NCI-H2227 treated with DMSO at 0.1 percent for 48 hours (cell line): ENCODE results near the gene CIAO1.
"Not testable (repeated sequence)": the region's sequence is repeated elsewhere in the genome, so short reads cannot be mapped to it uniquely, and the experiment has no call there.

Source experiments
- DNase-seq: peaks from one replicate; lab custom pipeline; 2025; lab: John Stamatoyannopoulos, UW

The CIAO1 gene

DNA sequence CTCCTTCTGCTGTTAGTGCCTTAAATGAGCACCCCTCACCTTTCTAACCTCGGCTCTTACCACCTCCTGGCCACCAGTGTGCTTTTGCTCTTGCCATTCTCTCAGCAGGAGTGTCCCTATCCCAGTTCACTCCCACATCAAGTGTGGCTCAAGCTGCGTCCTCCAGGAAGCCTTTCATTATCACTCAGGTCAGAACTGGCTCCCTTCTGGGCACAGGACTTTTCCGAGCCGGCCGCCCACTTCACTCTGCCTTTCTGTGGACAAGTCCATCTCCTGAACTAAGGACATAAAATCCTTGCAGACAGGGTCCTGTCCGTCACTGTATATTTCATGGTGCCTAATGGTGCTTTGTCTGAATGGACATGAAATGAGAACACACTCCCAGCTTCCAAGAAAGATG is 15.8 kb upstream of the CIAO1 start:
- DNase-seq, result no peak

- DNase-seq, result no peak
These were observed 14.2 kb upstream of the CIAO1 start for GRCh38 chr2:96251721-96252292.

DNA sequence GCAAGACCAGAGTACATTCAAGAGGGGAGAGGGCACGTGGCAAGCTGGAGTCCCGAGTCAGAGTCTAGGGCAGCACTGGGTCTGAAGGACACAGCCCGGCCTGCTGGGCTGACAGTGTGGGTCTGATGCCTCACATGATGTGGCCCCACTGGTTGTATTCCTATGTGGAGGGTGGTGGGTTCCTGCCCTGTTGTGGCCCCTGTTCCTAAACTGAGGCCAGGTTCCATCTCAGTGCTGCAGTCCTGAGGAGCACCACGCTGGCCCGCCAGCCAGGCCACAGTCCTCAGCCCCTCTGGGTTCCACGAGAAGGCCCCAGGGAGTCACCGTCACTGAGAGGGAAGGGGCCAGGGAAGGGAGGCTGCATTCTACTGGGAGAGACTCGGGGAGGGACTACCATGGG is 13.5 kb upstream of the CIAO1 start:
- DNase-seq, result no peak

DNA sequence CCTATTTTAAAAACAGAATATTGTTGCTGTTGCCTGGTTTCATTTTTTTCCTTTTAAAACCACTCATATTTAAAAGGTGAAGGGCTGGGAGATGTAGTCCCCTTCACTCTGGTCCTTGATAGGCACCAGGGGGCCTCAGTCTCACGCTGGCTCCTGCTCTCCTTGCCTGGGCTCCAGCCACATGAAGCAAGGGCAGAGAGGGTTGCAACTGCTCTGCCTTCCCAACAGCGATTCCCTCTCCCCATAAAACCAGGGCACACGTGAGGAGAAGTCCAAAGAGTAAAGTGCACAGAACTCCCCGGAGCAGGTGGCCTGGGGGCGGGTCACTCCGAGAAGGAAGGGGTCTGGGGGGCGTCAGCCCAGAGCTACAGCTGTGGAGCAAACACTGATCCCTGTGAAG is 13.0 kb upstream of the CIAO1 start:
- no peak for DNase-seq

- no peak for DNase-seq
These were observed 11.5 kb upstream of the CIAO1 start for GRCh38 chr2:96254571-96254970.

DNA sequence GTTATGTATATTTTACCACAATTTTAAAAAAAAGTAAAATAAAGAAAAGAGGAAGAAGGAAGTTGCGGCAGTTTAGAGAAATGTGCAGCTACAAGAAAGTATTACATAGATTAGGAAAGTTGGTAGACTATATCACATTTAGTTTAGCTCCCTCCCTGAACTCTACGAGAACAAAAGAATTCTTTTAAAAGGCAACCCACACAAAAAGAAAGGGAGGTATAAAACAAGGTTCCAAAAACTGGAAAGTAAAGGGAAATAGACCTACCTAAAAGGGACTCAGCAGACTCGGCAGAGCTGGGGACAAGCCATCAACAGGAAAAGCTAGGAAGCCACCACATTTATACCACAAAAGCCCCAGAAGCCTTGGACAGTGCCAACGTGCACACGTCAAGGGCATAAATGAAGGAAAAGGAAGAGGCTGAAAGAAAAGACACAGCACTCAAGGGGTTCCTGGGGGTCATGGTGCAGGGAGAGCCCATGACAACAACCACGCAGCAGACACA is 9.4 kb upstream of the CIAO1 start:
- no peak for DNase-seq

DNA sequence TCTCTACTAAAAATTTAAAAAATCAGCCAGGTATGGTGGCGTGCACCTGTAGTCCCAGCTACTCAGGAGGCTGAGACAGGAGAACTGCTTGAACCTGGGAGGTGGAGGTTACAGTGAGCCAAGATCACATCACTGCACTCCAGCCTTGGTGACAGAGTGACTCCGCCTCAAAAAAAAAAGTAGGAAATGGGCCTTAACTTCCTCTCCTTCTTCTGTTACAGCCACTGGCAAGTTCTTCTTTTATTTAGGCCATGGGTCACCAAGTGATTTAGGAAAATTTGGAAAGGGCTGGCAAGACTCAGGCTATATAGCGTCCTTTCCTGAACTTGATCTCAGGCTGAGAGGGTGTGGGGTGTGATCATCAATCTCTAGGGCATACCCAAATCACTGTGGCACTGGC is 8.3 kb upstream of the CIAO1 start:
- DNase-seq, result not testable (repeated sequence)

GRCh38 chr2:96258166-96259022 is 7.6 kb upstream of the CIAO1 start:
- DNase-seq, result no peak

DNA sequence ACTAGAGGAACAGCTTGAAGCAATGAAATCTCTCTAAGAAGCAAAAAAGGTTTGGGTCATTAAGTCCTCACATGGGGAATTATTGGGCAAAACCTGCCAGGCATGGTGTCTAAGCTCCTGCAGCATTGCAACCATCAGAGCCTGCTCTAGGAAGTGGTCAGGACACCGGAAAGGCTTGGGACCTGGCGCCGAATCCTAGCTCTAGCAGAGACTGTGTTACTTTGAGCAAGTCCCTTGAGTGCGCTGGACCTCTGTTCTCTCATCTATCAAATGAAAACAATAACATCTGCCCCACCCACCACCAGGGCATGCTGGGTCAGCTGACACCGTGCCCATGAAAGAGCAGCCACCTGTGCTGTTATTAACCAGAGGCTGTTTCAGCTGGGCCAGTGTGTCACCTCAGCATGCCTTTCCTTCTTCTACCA is 6.5 kb upstream of the CIAO1 start:
- no peak for DNase-seq

- DNase-seq, result no peak
These were observed 5.4 kb upstream of the CIAO1 start for GRCh38 chr2:96260387-96261260.

GRCh38 chr2:96261328-96262003 is 4.6 kb upstream of the CIAO1 start:
- no peak for DNase-seq

- no peak for DNase-seq
These were observed 3.7 kb upstream of the CIAO1 start for GRCh38 chr2:96262306-96262705.

- DNase-seq, result no peak
These were observed 1.9 kb upstream of the CIAO1 start for GRCh38 chr2:96264086-96264485.

GRCh38 chr2:96264656-96265348 is 1.2 kb upstream of the CIAO1 start:
- DNase-seq, result peak; percentile 27

DNA sequence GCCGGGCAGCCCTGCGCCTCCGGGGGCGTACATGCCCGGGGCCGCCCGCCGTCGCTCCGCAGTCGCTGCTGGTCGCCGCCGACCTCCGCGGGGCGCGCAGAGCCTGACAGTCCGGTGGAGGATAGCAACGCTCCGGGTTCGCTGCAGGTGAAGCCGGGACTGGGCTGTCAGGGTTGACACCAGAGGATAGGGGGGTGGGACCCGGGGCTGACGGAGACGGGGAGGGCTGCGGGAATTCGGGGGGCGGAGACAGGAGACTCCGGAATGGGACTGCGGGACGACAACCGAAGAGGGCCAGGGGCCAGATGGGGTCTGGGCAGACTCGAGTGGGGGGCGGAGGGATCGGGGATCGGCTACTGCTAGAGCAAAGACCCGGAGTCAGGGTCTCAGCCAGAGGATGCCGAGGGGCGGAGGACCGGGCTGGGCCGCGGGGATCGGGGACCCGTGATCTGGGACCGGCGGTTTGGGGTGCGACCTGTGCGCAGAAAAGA is 631 bp upstream of the CIAO1 start:
- peak; percentile 15 for DNase-seq

- DNase-seq, result peak; percentile 23
These were observed 1.3 kb downstream of the CIAO1 start for GRCh38 chr2:96267159-96267971.

DNA sequence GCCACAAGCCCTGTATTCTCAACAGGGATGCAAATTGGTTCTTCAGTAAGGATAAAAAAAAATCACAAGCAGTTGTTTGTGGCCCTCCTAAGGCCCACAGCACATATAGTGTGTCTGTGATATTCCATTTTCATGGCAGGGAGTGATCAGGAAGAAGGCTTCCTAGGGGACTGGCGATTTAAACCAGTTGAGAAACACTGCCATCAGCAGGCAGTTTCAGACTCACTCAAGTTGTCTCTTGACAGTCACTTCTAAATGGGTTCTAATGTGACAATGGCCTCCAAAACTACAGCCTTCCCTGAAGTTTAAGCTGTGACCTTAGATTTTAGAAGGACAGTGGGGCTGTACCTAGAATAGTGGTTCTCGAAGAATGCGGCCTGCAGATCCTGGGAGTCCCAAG is 6.0 kb downstream of the CIAO1 start:
- DNase-seq, result no peak

- no peak for DNase-seq
These were observed 7.7 kb downstream of the CIAO1 start for GRCh38 chr2:96273763-96274162.

- no peak for DNase-seq
These were observed 8.5 kb downstream of the CIAO1 start for GRCh38 chr2:96274355-96275056.
